Ovary (tissue), 9 donors: Measurements from ENCODE around the gene FGD4. TPM values are rescaled to one million over a fixed set of nuclear protein-coding genes. Genes with fewer than 3 reads are reported as not detected.
"Not testable (repeated sequence)": the region's sequence is repeated elsewhere in the genome, so short reads cannot be mapped to it uniquely, and the experiment has no call there.

ENCODE experiments used
- DNase-seq, 5 donors: peaks; one replicate each; pipeline ENCODE4 v3.0.0-alpha.2; 2019 to 2020
- H3K27ac ChIP-seq, 2 donors: fragments of 200-600 bp; one replicate each; pipeline versions ENCODE4 v1.5.1 to v1.8.0; 2019 to 2022
- H3K27me3 ChIP-seq: fragments of 200-600 bp; one replicate; pipeline ENCODE4 v1.8.0; 2022
- H3K36me3 ChIP-seq: fragments of 200-600 bp; sonication (generic); one replicate; pipeline ENCODE4 v1.5.1; 2019
- H3K4me1 ChIP-seq: one replicate; pipeline ENCODE4 v1.8.1; 2013; ENCODE audit warnings: mild to moderate bottlenecking, moderate library complexity; ENCODE audit not compliant: insufficient read depth
- H3K4me3 ChIP-seq: fragments of 200-600 bp; sonication (generic); one replicate; pipeline ENCODE4 v1.5.1; 2017
- H3K9me3 ChIP-seq, 2 donors: fragments of 200-600 bp in 1 of 2; sonication (generic) in 1 of 2; one replicate each; pipeline versions ENCODE4 v1.5.1 to v1.8.1; 2013 to 2019; ENCODE audit warnings: mild to moderate bottlenecking in 1 of 2, moderate library complexity in 1 of 2
- EP300 ChIP-seq: sonication (generic); formaldehyde crosslinking; IDR thresholded peaks from one replicate; pipeline ENCODE4 v1.6.1; 2017; ENCODE audit warnings: antibody characterized with exemption
- POLR2A ChIP-seq: fragments of 450-650 bp; IDR thresholded peaks from one replicate; pipeline ENCODE4 v1.6.1; 2017; ENCODE audit warnings: antibody characterized with exemption, mild to moderate bottlenecking, moderate library complexity
- WGBS, 3 donors: extraction: QIAGEN DNeasy Blood & Tissue Kit in 1 of 3; methylation state at CpG; one replicate each; pipeline versions ENCODE4 v1.1.5 to v1.1.7; 2013 to 2017; 5-methylcytosine and 5-hydroxymethylcytosine counted together
- intact Hi-C, 4 donors: fragments of 100-400 bp; cut with DNase I; formaldehyde crosslinking; loops; one replicate each; pipeline versions ENCODE4 v1.11.0 to v1.15.1; 2022 to 2023
- polyA plus RNA-seq, 2 donors: library from polyadenylated mRNA; stranded (reverse); fragments of 200-250 nt in 1 of 2; fragments of 350-450 nt in 1 of 2; fragmentation: Illumina TruSeq in 1 of 2; extraction: RNeasy Lipid Tissue Mini Kit (QIAGEN cat#74804) in 1 of 2; gene quantifications; one replicate each; pipeline ENCODE4 v1.2.3, GENCODE V29; 2013 to 2014
- total RNA-seq, 7 donors: library from RNA; depleted of rRNA in 2 of 7; stranded (reverse); fragments of >200 nt in 2 of 7; fragmentation: NEBNext Ultra II Directional in 3 of 7; extraction: Animal tissue kit (Norgen Biotek cat#: 25700) in 3 of 7; gene quantifications; one replicate each; pipeline versions ENCODE4 v1.1.0 to v1.2.4, GENCODE V29; 2016 to 2023
- TF ChIP-seq, protein P1 (sequence below), 3 donors: fragments of 450-650 bp in 2 of 3; fragments of 200-600 bp in 1 of 3; IDR thresholded peaks; one replicate each; pipeline versions ENCODE4 v1.5.1 to v1.8.0; 2016 to 2022; ENCODE audit warnings: antibody characterized with exemption in 3 of 3, mild to moderate bottlenecking in 1 of 3
- donor health status: DM: no; HTN: no; CAD: no; lungs with moderate emphysema.
- donor health status: DM: no; HTN: no; CAD: no.
- donor health status: Bipolar disorder and iron deficiency.
- donor health status: DM: yes; HTN: yes; CAD: no.
- donor health status: DM: no; HTN: no; CAD: no.
- donor health status: DM: yes; HTN: yes; CAD: no.

The FGD4 gene
- total and polyA plus RNA-seq, 9 donors = 14.6 to 85.0 (median 51.6) TPM

DNA sequence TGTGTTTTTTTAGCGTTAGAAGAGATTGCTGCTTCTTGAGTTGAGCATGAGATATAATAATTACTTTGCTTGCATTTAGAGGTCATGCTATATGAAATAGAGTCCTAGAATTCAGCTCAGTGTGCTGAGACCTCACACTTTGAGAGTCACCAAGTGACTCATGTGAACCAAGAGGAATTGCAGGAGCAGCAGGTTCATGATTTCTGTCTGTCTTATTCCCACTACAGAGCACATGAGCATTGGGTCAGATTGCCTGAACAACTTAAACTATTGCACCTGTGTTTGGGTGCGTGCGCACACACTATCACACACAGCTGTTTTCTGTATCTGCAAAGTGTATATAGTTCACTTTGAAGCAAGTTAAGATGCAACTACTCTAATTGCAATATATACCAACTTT lies 109.3 kb downstream of the FGD4 start:
- no peak for DNase-seq
- intact Hi-C loops = no loop called here
- H3K4me1 ChIP-seq = peaks cover 9% of the 10 kb centered on the region
- WGBS, 3 donors = 74 to 79% (median 79%) methylated on average over 3 of the region's 3 CpGs
- H3K4me3 ChIP-seq = no peak overlapping the region
- no peak for TF ChIP-seq POLR2A
- no peak for TF ChIP-seq EP300
- TF ChIP-seq, protein P1, sequence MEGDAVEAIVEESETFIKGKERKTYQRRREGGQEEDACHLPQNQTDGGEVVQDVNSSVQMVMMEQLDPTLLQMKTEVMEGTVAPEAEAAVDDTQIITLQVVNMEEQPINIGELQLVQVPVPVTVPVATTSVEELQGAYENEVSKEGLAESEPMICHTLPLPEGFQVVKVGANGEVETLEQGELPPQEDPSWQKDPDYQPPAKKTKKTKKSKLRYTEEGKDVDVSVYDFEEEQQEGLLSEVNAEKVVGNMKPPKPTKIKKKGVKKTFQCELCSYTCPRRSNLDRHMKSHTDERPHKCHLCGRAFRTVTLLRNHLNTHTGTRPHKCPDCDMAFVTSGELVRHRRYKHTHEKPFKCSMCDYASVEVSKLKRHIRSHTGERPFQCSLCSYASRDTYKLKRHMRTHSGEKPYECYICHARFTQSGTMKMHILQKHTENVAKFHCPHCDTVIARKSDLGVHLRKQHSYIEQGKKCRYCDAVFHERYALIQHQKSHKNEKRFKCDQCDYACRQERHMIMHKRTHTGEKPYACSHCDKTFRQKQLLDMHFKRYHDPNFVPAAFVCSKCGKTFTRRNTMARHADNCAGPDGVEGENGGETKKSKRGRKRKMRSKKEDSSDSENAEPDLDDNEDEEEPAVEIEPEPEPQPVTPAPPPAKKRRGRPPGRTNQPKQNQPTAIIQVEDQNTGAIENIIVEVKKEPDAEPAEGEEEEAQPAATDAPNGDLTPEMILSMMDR (IDR thresholded peaks at IDR 0.05) = no peak
- no peaks in the 10 kb centered on the region for H3K27me3 ChIP-seq
- no peaks in the 10 kb centered on the region for H3K36me3 ChIP-seq
- no peaks in the 10 kb centered on the region for H3K9me3 ChIP-seq
- no peak overlapping the region for H3K27ac ChIP-seq

DNA sequence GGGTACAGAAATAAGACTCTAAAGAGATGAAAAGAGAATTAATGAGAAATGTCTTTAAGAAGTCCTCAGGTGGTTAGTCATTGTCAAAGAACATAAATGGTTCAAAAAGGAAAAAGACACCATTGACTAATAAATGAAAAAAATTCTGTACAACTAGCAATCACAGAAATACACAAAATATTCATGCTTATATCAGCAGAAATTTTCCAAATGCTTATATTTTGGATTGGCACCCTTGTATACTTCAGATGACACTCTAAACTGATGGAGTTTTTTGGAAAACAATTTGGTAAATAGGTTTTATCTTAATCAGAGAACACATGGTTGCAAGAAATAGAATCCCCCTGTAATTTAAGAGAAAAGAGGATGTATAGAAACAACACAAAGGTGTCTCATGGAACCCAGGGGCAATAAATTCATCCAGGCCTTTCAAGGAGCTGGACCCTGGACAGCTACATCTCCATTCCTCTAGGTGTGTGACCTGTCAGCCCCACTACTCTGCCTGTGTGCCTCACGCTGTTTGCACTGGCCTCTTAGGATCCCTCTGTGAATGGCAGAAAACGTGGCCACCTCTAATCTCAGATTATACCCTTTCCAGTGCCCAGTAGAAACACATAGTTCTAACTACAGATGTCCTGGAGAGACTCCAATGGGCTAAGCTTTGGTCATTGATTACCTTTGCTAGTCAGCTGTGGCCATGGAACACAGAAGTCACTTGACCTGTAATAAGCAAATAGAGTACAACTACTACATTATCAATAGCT lies 110.2 kb downstream of the FGD4 start:
- no peaks in the 10 kb centered on the region for H3K27me3 ChIP-seq
- H3K27ac ChIP-seq = no peak overlapping the region
- H3K36me3 ChIP-seq = no peaks in the 10 kb centered on the region
- H3K4me3 ChIP-seq = no peak overlapping the region
- H3K4me1 ChIP-seq = peaks cover 5% of the 10 kb centered on the region
- no peaks in the 10 kb centered on the region for H3K9me3 ChIP-seq
- TF ChIP-seq EP300 = no peak
- TF ChIP-seq, protein P1 (IDR thresholded peaks at IDR 0.05) = no peak
- TF ChIP-seq POLR2A = no peak
- 87 to 94% (median 89%) methylated on average over 2 of the region's 2 CpGs for WGBS, 3 donors
- intact Hi-C loops = no loop called here
- DNase-seq = no peak

DNA sequence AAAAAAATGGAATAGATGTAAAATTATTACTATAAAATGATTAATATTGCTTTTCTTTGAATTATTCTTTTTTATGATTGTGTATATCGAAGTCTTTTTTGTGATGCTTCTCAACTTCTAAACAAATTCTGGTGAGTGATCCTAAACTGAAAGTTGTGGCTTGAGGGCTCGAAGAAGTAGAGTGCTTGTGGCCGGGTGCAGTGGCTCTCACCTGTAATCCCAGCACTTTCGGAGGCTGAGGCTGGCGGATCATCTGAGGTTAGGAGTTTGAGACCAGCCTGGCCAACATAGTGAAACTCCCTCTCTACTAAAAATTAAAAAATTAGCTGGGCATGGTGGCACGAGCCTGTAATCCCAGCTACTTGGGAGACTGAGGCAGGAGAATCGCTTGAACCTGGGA lies 112.6 kb downstream of the FGD4 start:
- H3K36me3 ChIP-seq, intact Hi-C loops, H3K4me3 ChIP-seq, H3K4me1 ChIP-seq, H3K27ac ChIP-seq, H3K9me3 ChIP-seq, DNase-seq, H3K27me3 ChIP-seq: not testable (repeated sequence)
- 95 to 98% (median 96%) methylated on average over 7 of the region's 7 CpGs for WGBS, 3 donors

DNA sequence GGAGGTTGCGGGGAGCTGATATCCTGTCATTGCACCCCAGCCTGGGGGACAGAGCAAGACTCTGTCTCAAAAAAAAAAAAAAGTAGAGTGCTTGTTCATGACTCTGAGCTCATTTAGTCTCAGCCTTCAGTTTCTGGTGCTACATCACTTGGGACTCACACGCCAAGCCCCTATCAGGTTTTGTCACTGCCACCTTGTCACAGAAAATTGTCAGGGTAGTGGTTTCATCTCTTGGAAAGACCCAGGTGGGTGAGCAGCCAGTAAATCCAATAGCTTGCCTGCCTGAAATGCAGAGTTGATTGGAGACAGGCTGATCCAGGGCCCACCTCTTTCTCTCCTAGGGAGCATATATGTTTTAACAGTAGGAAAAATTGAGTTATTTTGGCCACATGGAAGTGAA lies 113.0 kb downstream of the FGD4 start:
- DNase-seq = no peak
- 97 to 100% (median 98%) methylated on average over 2 of the region's 2 CpGs for WGBS, 3 donors
- intact Hi-C loops = no loop called here
- TF ChIP-seq, protein P1 (IDR thresholded peaks at IDR 0.05) = no peak
- TF ChIP-seq POLR2A (no peak), EP300 (no peak)
- H3K9me3 ChIP-seq = no peaks in the 10 kb centered on the region
- no peaks in the 10 kb centered on the region for H3K27me3 ChIP-seq
- H3K27ac ChIP-seq = no peak overlapping the region
- H3K4me1 ChIP-seq = peaks cover 2% of the 10 kb centered on the region
- no peak overlapping the region for H3K4me3 ChIP-seq
- no peaks in the 10 kb centered on the region for H3K36me3 ChIP-seq

DNA sequence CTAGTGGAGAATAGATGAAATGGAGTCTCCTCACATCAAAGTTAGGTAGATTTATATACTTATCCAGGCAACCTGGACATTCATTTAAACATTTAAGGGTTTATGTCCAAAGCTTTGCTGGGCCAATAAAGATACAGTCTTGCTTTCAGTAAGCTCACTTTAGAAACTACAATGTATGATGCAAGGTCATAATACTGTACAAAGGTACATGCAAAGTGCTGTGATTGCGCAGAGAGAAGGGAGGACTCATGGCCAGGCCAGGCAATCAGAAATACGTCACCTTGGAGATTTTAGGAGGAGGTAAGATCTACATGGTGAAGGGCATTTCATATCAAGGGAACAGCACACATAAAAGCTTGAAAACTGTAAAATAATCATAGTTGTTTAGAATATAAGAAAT lies 113.6 kb downstream of the FGD4 start:
- peaks cover 2% of the 10 kb centered on the region for H3K4me1 ChIP-seq
- H3K27ac ChIP-seq = no peak overlapping the region
- no peaks in the 10 kb centered on the region for H3K9me3 ChIP-seq
- TF ChIP-seq, protein P1 (IDR thresholded peaks at IDR 0.05) = no peak
- no peak for TF ChIP-seq EP300
- TF ChIP-seq POLR2A = no peak
- intact Hi-C loops = no loop called here
- H3K36me3 ChIP-seq = no peaks in the 10 kb centered on the region
- 93 to 99% (median 96%) methylated on average over 2 of the region's 2 CpGs for WGBS, 3 donors
- no peak for DNase-seq
- no peak overlapping the region for H3K4me3 ChIP-seq
- H3K27me3 ChIP-seq = no peaks in the 10 kb centered on the region
